ENCODE results near the gene DKC1. TPM values are rescaled to one million over a fixed set of nuclear protein-coding genes. Genes with fewer than 3 reads are reported as not detected.

DKC1 gene
- total RNA-seq, 1 experiment from 2014 or later: 160 TPM

GRCh38 chrX:154732421-154733065, 30.1 kb upstream of the DKC1 start:
- no peak overlapping the region for H3K27ac Mint-ChIP-seq
- Histone ChIP-seq H2BK20ac (ENCODE audit: low read depth, low read length, poor library complexity, severe bottlenecking) (no peak overlapping the region), H3K23me2 (ENCODE audit: insufficient read length, low read depth, low read length, poor library complexity, severe bottlenecking) (no peaks in the 10 kb centered on the region), H3K4me2 (ENCODE audit: insufficient read depth, insufficient read length, low read length) (no peak overlapping the region), H2AK5ac (ENCODE audit: insufficient read length, low read length) (no peak overlapping the region), H3K9me3 (ENCODE audit: control insufficient read depth, low read depth, low read length) (peaks cover 67% of the 10 kb centered on the region), H3K9ac (ENCODE audit: extremely low read depth, insufficient read length, low read length) (no peak overlapping the region), H3K14ac (ENCODE audit: insufficient read depth, low read length) (no peak overlapping the region), H3K27ac (ENCODE audit: insufficient read length, low read depth, low read length) (no peak overlapping the region), H4K5ac (ENCODE audit: insufficient read length, low read depth, low read length) (no peak overlapping the region), H3T11ph (ENCODE audit: low read length) (no peak overlapping the region), H3K27me3 (ENCODE audit: insufficient read depth, low read length) (no peaks in the 10 kb centered on the region), H3K79me1 (ENCODE audit: insufficient read depth, low read depth, low read length, poor library complexity, severe bottlenecking) (no peaks in the 10 kb centered on the region), H4K20me1 (ENCODE audit: control insufficient read depth, insufficient read depth, insufficient read length) (no peaks in the 10 kb centered on the region), H4K8ac (replicated peaks; ENCODE audit: insufficient read length, low read depth, low read length) (no peak overlapping the region), H2BK15ac (ENCODE audit: low read depth, low read length) (no peak overlapping the region), H3K79me2 (ENCODE audit: insufficient read depth, low read length) (no peaks in the 10 kb centered on the region), H2AFZ (ENCODE audit: low read length) (no peak overlapping the region), H3K18ac (ENCODE audit: insufficient read length, low read depth, low read length) (no peak overlapping the region), H3K23ac (ENCODE audit: insufficient read length, low read depth, low read length) (no peak overlapping the region), H3K4ac (ENCODE audit: low read depth, low read length) (no peak overlapping the region), H2BK5ac (ENCODE audit: insufficient read length, low read length) (no peak overlapping the region), H3K56ac (ENCODE audit: insufficient read length, low read depth, low read length) (no peak overlapping the region), H4K91ac (ENCODE audit: insufficient read length, low read depth, low read length) (no peak overlapping the region), H2BK120ac (ENCODE audit: low read depth, low read length, poor library complexity, severe bottlenecking) (no peak overlapping the region), H3K4me1 (ENCODE audit: insufficient read depth, low read length) (peaks cover 2% of the 10 kb centered on the region; the same call in 1 of the 2 replicates), H2BK12ac (ENCODE audit: insufficient read length, low read depth, low read length) (no peak overlapping the region)
- no peak for DNase-seq
- no CpG with 5 or more reads among the region's 5 CpGs for whole genome bisulfite sequencing (ENCODE audit: extremely low coverage, insufficient read length, low lambda C conversion rate)
- H3K4me3 Mint-ChIP-seq: no peak overlapping the region
- H3K27me3 Mint-ChIP-seq (ENCODE audit: low read depth): peaks cover under 1% of the 10 kb centered on the region
- H3K36me3 Mint-ChIP-seq (ENCODE audit: insufficient read depth in 1 of 3, low read depth in 3 of 3): peaks cover 0 to 2% (median 0%) of the 10 kb centered on the region in 3 experiments; a peak in 2 of 7 replicates
- H3K4me1 Mint-ChIP-seq: peaks cover 5 to 9% of the 10 kb centered on the region in 2 experiments; a peak in 2 of 4 replicates
- peaks cover 77 to 84% of the 10 kb centered on the region in 2 experiments for H3K9me3 Mint-ChIP-seq
- TF ChIP-seq CTCF (conservative IDR thresholded peaks at IDR 0.05): no peak

All from H9 (cell line).